H9 (cell line): Measurements from ENCODE around the gene FUT2. TPM values are rescaled to one million over a fixed set of nuclear protein-coding genes. Genes with fewer than 3 reads are reported as not detected.

ENCODE experiments used
- DNase-seq: peaks from one replicate; pipeline ENCODE4 v3.0.0-alpha.2; 2017
- H2AFZ ChIP-seq: one replicate; pipeline ENCODE4 v1.6.1; 2013; ENCODE audit warnings: mild to moderate bottlenecking, low read length, control low read depth, moderate library complexity
- H2AK5ac ChIP-seq: 2 replicates; pipeline ENCODE4 v1.6.1; 2013; ENCODE audit warnings: low read length, control low read depth, mixed read lengths; ENCODE audit not compliant: insufficient read length
- H2BK120ac ChIP-seq: one replicate; pipeline ENCODE4 v1.6.1; 2013; ENCODE audit warnings: low read depth, mild to moderate bottlenecking, low read length, control low read depth, inconsistent platforms; ENCODE audit not compliant: poor library complexity, severe bottlenecking
- H2BK12ac ChIP-seq: 2 replicates; pipeline ENCODE4 v1.6.1; 2013; ENCODE audit warnings: low read length, control low read depth, mixed read lengths, low read depth; ENCODE audit not compliant: insufficient read length
- H2BK15ac ChIP-seq: 2 replicates; pipeline ENCODE4 v1.6.1; 2013; ENCODE audit warnings: low read depth, low read length, control low read depth
- H2BK20ac ChIP-seq: one replicate; pipeline ENCODE4 v1.6.1; 2013; ENCODE audit warnings: low read depth, mild to moderate bottlenecking, low read length, control low read depth, inconsistent platforms; ENCODE audit not compliant: poor library complexity, severe bottlenecking
- H2BK5ac ChIP-seq: 2 replicates; pipeline ENCODE4 v1.6.1; 2013; ENCODE audit warnings: low read length, control low read depth, mixed read lengths; ENCODE audit not compliant: insufficient read length
- H3K14ac ChIP-seq: 2 replicates; pipeline ENCODE4 v1.6.1; 2013; ENCODE audit warnings: low read length, control low read depth; ENCODE audit not compliant: insufficient read depth
- H3K18ac ChIP-seq: 2 replicates; pipeline ENCODE4 v1.6.1; 2013; ENCODE audit warnings: low read depth, mild to moderate bottlenecking, mixed read lengths, low read length, control low read depth; ENCODE audit not compliant: insufficient read length
- H3K23ac ChIP-seq: 2 replicates; pipeline ENCODE4 v1.6.1; 2013; ENCODE audit warnings: low read length, control low read depth, mixed read lengths, low read depth; ENCODE audit not compliant: insufficient read length
- H3K23me2 ChIP-seq: 2 replicates; pipeline ENCODE4 v1.6.1; 2013; ENCODE audit warnings: low read depth, mild to moderate bottlenecking, mixed read lengths, low read length, control low read depth; ENCODE audit not compliant: insufficient read length, poor library complexity, severe bottlenecking
- H3K27ac ChIP-seq: 2 replicates; pipeline ENCODE4 v1.5.1; 2013; ENCODE audit warnings: low read length, control low read depth, mixed read lengths, low read depth; ENCODE audit not compliant: insufficient read length
- H3K27me3 ChIP-seq: 2 replicates; pipeline ENCODE4 v1.6.1; 2013; ENCODE audit warnings: low read length, control low read depth, inconsistent platforms; ENCODE audit not compliant: insufficient read depth
- H3K4ac ChIP-seq: 2 replicates; pipeline ENCODE4 v1.6.1; 2013; ENCODE audit warnings: low read depth, mild to moderate bottlenecking, control low read depth, inconsistent platforms, low read length, moderate library complexity
- H3K4me1 ChIP-seq: 2 replicates; pipeline ENCODE4 v1.6.1; 2013; ENCODE audit warnings: low read length, control low read depth, inconsistent platforms; ENCODE audit not compliant: insufficient read depth
- H3K4me2 ChIP-seq: 2 replicates; pipeline ENCODE4 v1.6.1; 2013; ENCODE audit warnings: low read length, control low read depth, mixed read lengths; ENCODE audit not compliant: insufficient read length, insufficient read depth
- H3K56ac ChIP-seq: 2 replicates; pipeline ENCODE4 v1.6.1; 2013; ENCODE audit warnings: low read depth, mild to moderate bottlenecking, mixed read lengths, low read length, control low read depth; ENCODE audit not compliant: insufficient read length
- H3K79me1 ChIP-seq: 2 replicates; pipeline ENCODE4 v1.6.1; 2013; ENCODE audit warnings: low read depth, mild to moderate bottlenecking, moderate library complexity, low read length, control low read depth, inconsistent platforms; ENCODE audit not compliant: insufficient read depth, poor library complexity, severe bottlenecking
- H3K79me2 ChIP-seq: 2 replicates; pipeline ENCODE4 v1.6.1; 2013; ENCODE audit warnings: low read length, control low read depth, inconsistent platforms; ENCODE audit not compliant: insufficient read depth
- H3K9ac ChIP-seq: 2 replicates; pipeline ENCODE4 v1.6.1; 2013; ENCODE audit warnings: low read length, control low read depth, mixed read lengths; ENCODE audit not compliant: insufficient read length; ENCODE audit errors: extremely low read depth
- H3K9me3 ChIP-seq: one replicate; pipeline ENCODE4 v1.6.1; 2013; ENCODE audit warnings: low read depth, low read length, inconsistent platforms; ENCODE audit not compliant: control insufficient read depth
- H3T11ph ChIP-seq: one replicate; pipeline ENCODE4 v1.6.1; 2013; ENCODE audit warnings: mild to moderate bottlenecking, low read length, control low read depth, inconsistent platforms
- H4K20me1 ChIP-seq: one replicate; pipeline ENCODE4 v1.6.1; 2013; ENCODE audit not compliant: control insufficient read depth, insufficient read length, insufficient read depth
- H4K5ac ChIP-seq: 2 replicates; pipeline ENCODE4 v1.6.1; 2013; ENCODE audit warnings: low read depth, mild to moderate bottlenecking, mixed read lengths, low read length, control low read depth; ENCODE audit not compliant: insufficient read length
- H4K8ac ChIP-seq: replicated peaks from 2 replicates; pipeline ENCODE4 v1.6.1; 2013; ENCODE audit warnings: low read length, control low read depth, mixed read lengths, low read depth; ENCODE audit not compliant: insufficient read length
- H4K91ac ChIP-seq: 2 replicates; pipeline ENCODE4 v1.6.1; 2013; ENCODE audit warnings: low read depth, mild to moderate bottlenecking, moderate library complexity, mixed read lengths, low read length, control low read depth; ENCODE audit not compliant: insufficient read length
- H3K27ac Mint-ChIP-seq, 3 experiments: 2 replicates in 2 of 3; 3 replicates in 1 of 3; pipeline ENCODE4 v1.8.0; 2020 to 2021; ENCODE audit warnings: mixed read lengths in 3 of 3, mild to moderate bottlenecking in 1 of 3, moderate library complexity in 1 of 3
- H3K27me3 Mint-ChIP-seq: 2 replicates; pipeline ENCODE4 v1.8.0; 2021; ENCODE audit warnings: low read depth, mild to moderate bottlenecking, moderate library complexity, mixed read lengths
- H3K36me3 Mint-ChIP-seq, 3 experiments: 2 replicates in 2 of 3; 3 replicates in 1 of 3; pipeline ENCODE4 v1.8.0; 2020 to 2021; ENCODE audit warnings: low read depth in 3 of 3, mixed read lengths in 3 of 3; ENCODE audit not compliant: insufficient read depth in 1 of 3
- H3K4me1 Mint-ChIP-seq, 2 experiments: 2 replicates each; pipeline ENCODE4 v1.8.0; 2020; ENCODE audit warnings: mixed read lengths in 2 of 2
- H3K4me3 Mint-ChIP-seq, 2 experiments: 2 replicates in 1 of 2; 3 replicates in 1 of 2; pipeline ENCODE4 v1.8.0; 2020 to 2021; ENCODE audit warnings: mild to moderate bottlenecking in 2 of 2, mixed read lengths in 2 of 2, moderate library complexity in 1 of 2
- H3K9me3 Mint-ChIP-seq, 2 experiments: 2 replicates in 1 of 2; 3 replicates in 1 of 2; pipeline ENCODE4 v1.8.0; 2020; ENCODE audit warnings: mild to moderate bottlenecking in 2 of 2, mixed read lengths in 2 of 2, moderate library complexity in 1 of 2
- CTCF ChIP-seq: fragments of 200-600 bp; sonication (generic); conservative IDR thresholded peaks from 3 replicates; pipeline ENCODE4 v1.8.0; 2021; ENCODE audit warnings: antibody characterized with exemption, mild to moderate bottlenecking
- WGBS: extraction: QIAGEN DNeasy Blood & Tissue Kit; methylation state at CpG from one replicate; pipeline ENCODE4 v1.1.7; 2013; ENCODE audit warnings: missing lambda C conversion rate, low lambda C conversion rate, mixed read lengths; ENCODE audit not compliant: insufficient read length; ENCODE audit errors: extremely low coverage; 5-methylcytosine and 5-hydroxymethylcytosine counted together
- total RNA-seq: library from RNA; stranded (reverse); gene quantifications from 2 replicates; pipeline ENCODE4 v1.2.1, GENCODE V29; 2021

Gene FUT2
- total RNA-seq, 1 experiment from 2014 or later, result 11.4 TPM

GRCh38 chr19:48683349-48683748, 12.4 kb upstream of the FUT2 start:
- Histone ChIP-seq H3K4me2 (no peak overlapping the region), H2BK5ac (no peak overlapping the region), H3K14ac (no peak overlapping the region), H3K23ac (no peak overlapping the region), H3K9me3 (no peaks in the 10 kb centered on the region), H3K9ac (no peak overlapping the region), H3K4ac (no peak overlapping the region), H3K79me1 (no peaks in the 10 kb centered on the region), H2BK15ac (no peak overlapping the region), H3T11ph (no peak overlapping the region), H3K23me2 (no peaks in the 10 kb centered on the region), H3K56ac (no peak overlapping the region), H3K27me3 (no peaks in the 10 kb centered on the region; the same call in 1 of the 2 replicates), H3K27ac (no peak overlapping the region), H2AFZ (no peak overlapping the region), H3K4me1 (no peaks in the 10 kb centered on the region), H4K20me1 (no peaks in the 10 kb centered on the region), H2BK12ac (no peak overlapping the region), H3K18ac (no peak overlapping the region), H2BK120ac (no peak overlapping the region), H2BK20ac (no peak overlapping the region), H4K8ac (no peak overlapping the region), H3K79me2 (no peaks in the 10 kb centered on the region), H2AK5ac (no peak overlapping the region), H4K91ac (no peak overlapping the region), H4K5ac (no peak overlapping the region)
- TF ChIP-seq CTCF, result no peak
- Mint-ChIP-seq H3K4me3 (no peak overlapping the region), H3K27ac (peak overlapping the region in 1 of 3 experiments; percentile 72; a peak in 1 of 7 replicates), H3K9me3 (no peaks in the 10 kb centered on the region), H3K36me3 (no peaks in the 10 kb centered on the region; a peak in 1 of 7 replicates), H3K4me1 (peaks cover 3 to 6% of the 10 kb centered on the region in 2 experiments), H3K27me3 (peaks cover 5% of the 10 kb centered on the region)
- WGBS, result no CpG with 5 or more reads among the region's 11 CpGs
- no peak for DNase-seq
